Endothelial cell of umbilical vein (primary cell): ENCODE results near the gene FHOD3. TPM values are rescaled to one million over a fixed set of nuclear protein-coding genes. Genes with fewer than 3 reads are reported as not detected.

ENCODE experiments used
- BruUV-seq: library from RNA; stranded (reverse); fragments of 400-500 nt; replicated peaks from 2 replicates; lab custom pipeline; 2021; lab: Mats Ljungman, UMichigan
- CTCF ChIA-PET: fragments of 300-600, 350-600 bp; sonication (Branson Sonifier 250); formaldehyde crosslinking; loops from one replicate; lab custom pipeline; 2021; ENCODE audit warnings: antibody characterized with exemption, inconsistent platforms; lab: Charles Lee
- POLR2A ChIA-PET: fragments of 300-600, 350-600 bp; sonication (Branson Sonifier 250); formaldehyde crosslinking; loops from one replicate; lab custom pipeline; 2021; ENCODE audit warnings: antibody characterized with exemption, inconsistent platforms; lab: Charles Lee
- DNase-seq: peaks from one replicate; pipeline ENCODE4 v3.0.0-alpha.2; 2011; ENCODE audit warnings: low read depth, low spot score
- FAIRE-seq: peaks from 2 replicates; lab custom pipeline; 2011; peaks lifted over from hg19 to GRCh38; lab: Jason Lieb, UNC
- H2AFZ ChIP-seq: 2 replicates; pipeline ENCODE4 v1.6.0; 2012; ENCODE audit warnings: low read depth, low read length, control low read depth, inconsistent platforms
- H3K27ac ChIP-seq: 2 replicates; pipeline ENCODE4 v1.5.1; 2011; ENCODE audit warnings: low read depth, mild to moderate bottlenecking, control low read depth, low read length, moderate library complexity; ENCODE audit not compliant: insufficient read depth
- H3K27me3 ChIP-seq, 2 experiments: 2 replicates each; pipeline versions ENCODE4 v1.6.0 to v1.6.1; 2011; ENCODE audit warnings: low read length in 2 of 2, mixed read lengths in 1 of 2; ENCODE audit not compliant: control insufficient read depth in 2 of 2, insufficient read depth in 2 of 2
- H3K36me3 ChIP-seq, 2 experiments: 2 replicates in 1 of 2; 3 replicates in 1 of 2; pipeline ENCODE4 v1.5.1; 2011; ENCODE audit warnings: low read length in 2 of 2, mild to moderate bottlenecking in 1 of 2, moderate library complexity in 1 of 2; ENCODE audit not compliant: control insufficient read depth in 2 of 2, insufficient read depth in 2 of 2; ENCODE audit errors: extremely low read depth in 1 of 2
- H3K4me1 ChIP-seq: 3 replicates; pipeline ENCODE4 v1.5.1; 2011; ENCODE audit warnings: mild to moderate bottlenecking, low read length; ENCODE audit not compliant: control insufficient read depth, insufficient read depth; ENCODE audit errors: extremely low read depth
- H3K4me2 ChIP-seq: 2 replicates; pipeline ENCODE4 v1.6.1; 2011; ENCODE audit warnings: low read length, control low read depth, mixed read lengths; ENCODE audit not compliant: insufficient read depth
- H3K4me3 ChIP-seq, 3 experiments: fragments of 200-600 bp in 1 of 3; sonication (generic), shearing (Covaris generic) in 1 of 3; replicated peaks in 1 of 3; 2 replicates each; pipeline ENCODE4 v1.5.1; 2011 to 2016; ENCODE audit warnings: control low read depth in 3 of 3, low read length in 3 of 3, mild to moderate bottlenecking in 2 of 3, inconsistent platforms in 1 of 3, low read depth in 1 of 3, moderate library complexity in 1 of 3; ENCODE audit not compliant: insufficient read depth in 1 of 3
- H3K79me2 ChIP-seq: 2 replicates; pipeline ENCODE4 v1.6.0; 2012; ENCODE audit warnings: low read length, inconsistent platforms; ENCODE audit not compliant: control insufficient read depth, insufficient read depth
- H3K9ac ChIP-seq: replicated peaks from 2 replicates; pipeline ENCODE3; 2011; ENCODE audit warnings: low read length, control low read depth; ENCODE audit not compliant: insufficient read depth; ENCODE audit errors: extremely low read depth
- H3K9me1 ChIP-seq: replicated peaks from 3 replicates; pipeline ENCODE4 v1.6.0; 2011; ENCODE audit warnings: mild to moderate bottlenecking, low read length; ENCODE audit not compliant: control insufficient read depth, insufficient read depth; ENCODE audit errors: extremely low read depth
- H3K9me3 ChIP-seq: replicated peaks from 2 replicates; pipeline ENCODE4 v1.5.1; 2012; ENCODE audit warnings: low read length, inconsistent platforms; ENCODE audit not compliant: control insufficient read depth, insufficient read depth
- H4K20me1 ChIP-seq: replicated peaks from 2 replicates; pipeline ENCODE3; 2011; ENCODE audit warnings: mild to moderate bottlenecking, low read length; ENCODE audit not compliant: control insufficient read depth, insufficient read depth; ENCODE audit errors: extremely low read depth
- EZH2 ChIP-seq: IDR thresholded peaks from 2 replicates; pipeline ENCODE4 v1.6.1; 2012; ENCODE audit warnings: borderline replicate concordance, low read depth, mild to moderate bottlenecking, moderate library complexity, low read length, inconsistent platforms; ENCODE audit not compliant: severe bottlenecking
- FOS ChIP-seq: IDR thresholded peaks from 2 replicates; pipeline ENCODE4 v1.6.1; 2011; ENCODE audit warnings: mild to moderate bottlenecking, low read length, moderate library complexity, borderline replicate concordance; ENCODE audit not compliant: insufficient read depth
- GATA2 ChIP-seq: IDR thresholded peaks from 2 replicates; pipeline ENCODE4 v1.7.0; 2011; ENCODE audit warnings: low read depth, mild to moderate bottlenecking, moderate library complexity, mixed read lengths, low read length; ENCODE audit not compliant: insufficient read length, insufficient read depth
- dilution Hi-C: fragments of 300-500 bp; cut with MboI; formaldehyde crosslinking; loops from one replicate; pipeline ENCODE4 v1.15.0; 2019; ENCODE audit warnings: low sequenced_read_pairs; ENCODE audit not compliant: extremely low pct_ligation_motif_present
- intact Hi-C: fragments of 100-400 bp; cut with micrococcal nuclease; formaldehyde crosslinking; loops from one replicate; pipeline ENCODE4 v1.10.0; 2022
- polyA plus RNA-seq, 4 experiments: library from polyadenylated mRNA; depleted of rRNA in 3 of 4; stranded (reverse) in 3 of 4; unstranded in 1 of 4; fragments of >200 nt; gene quantifications; 2 replicates each; pipeline versions ENCODE4 v1.2.1 to v1.2.3, GENCODE V29; 2011 to 2012; ENCODE audit warnings: missing spikeins in 1 of 4
- total RNA-seq: library from RNA; stranded (reverse); gene quantifications from 2 replicates; pipeline ENCODE4 v1.2.3, GENCODE V29; 2021
- TF ChIP-seq, protein P1 (sequence below), 2 donors: IDR thresholded peaks; 1 replicate in 1 of 2; 2 replicates in 1 of 2; pipeline ENCODE4 v1.5.1; 2011; ENCODE audit warnings: low read length in 2 of 2, mild to moderate bottlenecking in 2 of 2, moderate library complexity in 2 of 2, control low read depth in 1 of 2, inconsistent platforms in 1 of 2, low read depth in 1 of 2; ENCODE audit not compliant: insufficient read depth in 1 of 2; ENCODE audit errors: extremely low read depth in 1 of 2

FHOD3 gene
- total and polyA plus RNA-seq, 2 donors (not counting 3 experiments of a cell fraction or from before 2014, with no cell fraction given): 0.06 to 1.5 TPM

DNA sequence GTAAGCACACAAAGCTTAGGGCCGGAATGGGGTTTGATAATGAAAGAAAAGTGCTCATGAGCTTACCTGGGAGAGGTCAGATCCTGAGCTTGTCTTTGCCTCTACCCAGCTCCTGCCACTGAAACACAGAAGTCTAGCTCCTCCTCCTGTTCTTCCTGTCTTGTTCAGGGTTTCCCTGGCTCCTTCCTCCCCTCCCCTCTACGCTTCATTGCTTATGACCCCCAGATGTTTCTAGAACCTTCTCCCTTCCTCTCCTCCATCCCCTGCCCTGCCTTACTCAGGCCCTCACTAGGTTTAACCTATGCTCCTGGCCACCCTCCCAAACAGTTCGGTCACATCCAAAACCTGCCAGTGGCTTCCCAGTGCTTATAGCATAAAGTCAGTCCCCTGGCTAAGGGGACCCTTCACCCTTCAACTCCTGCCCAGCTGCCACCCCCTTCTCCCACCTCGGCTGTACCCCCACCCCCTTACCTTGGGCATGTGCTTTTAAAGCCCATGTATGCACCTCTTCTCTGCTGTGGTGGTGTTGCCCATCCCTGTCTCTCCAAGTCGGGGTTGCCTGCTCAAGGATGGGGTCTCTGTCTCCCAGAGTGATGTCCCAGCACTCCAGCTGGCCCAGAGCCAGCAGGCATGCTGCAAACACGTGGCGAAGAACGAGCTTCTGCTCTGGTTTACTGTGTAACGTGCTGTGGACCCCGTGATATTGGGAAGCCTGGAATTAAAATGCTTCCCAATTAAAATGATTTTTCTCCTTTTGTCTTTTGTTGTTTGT, 297.7 kb downstream of the FHOD3 start:
- POLR2A ChIA-PET: no interaction called here
- no peak for FAIRE-seq

DNA sequence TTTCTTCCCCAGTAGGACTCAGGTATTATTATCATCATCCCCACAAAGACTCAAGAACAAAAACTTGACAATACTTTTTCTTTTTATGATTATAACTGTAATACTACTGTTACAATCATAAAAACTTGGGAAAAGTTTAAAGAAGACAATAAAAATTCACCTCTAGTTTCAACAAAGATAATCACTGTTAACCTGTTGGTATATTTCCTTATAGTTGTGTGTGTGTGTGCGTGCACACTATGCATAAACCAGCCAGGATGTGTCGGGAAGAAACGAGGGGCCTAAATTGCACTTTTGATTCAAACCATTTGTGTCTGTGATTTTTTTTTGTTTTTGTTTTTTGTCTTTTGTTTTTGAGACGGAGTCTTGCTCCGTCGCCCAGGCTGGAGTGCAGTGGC, 298.3 kb downstream of the FHOD3 start:
- Histone ChIP-seq H3K79me2 (no peaks in the 10 kb centered on the region), H3K27ac (no peak overlapping the region), H2AFZ (no peak overlapping the region), H3K9me1 (no peaks in the 10 kb centered on the region), H3K4me1 (no peaks in the 10 kb centered on the region), H4K20me1 (no peaks in the 10 kb centered on the region), H3K9me3 (no peaks in the 10 kb centered on the region), H3K4me2 (no peak overlapping the region), H3K36me3 (no peaks in the 10 kb centered on the region), H3K27me3 (no peaks in the 10 kb centered on the region), H3K4me3 (no peak overlapping the region), H3K9ac (no peak overlapping the region)
- TF ChIP-seq, protein P1, sequence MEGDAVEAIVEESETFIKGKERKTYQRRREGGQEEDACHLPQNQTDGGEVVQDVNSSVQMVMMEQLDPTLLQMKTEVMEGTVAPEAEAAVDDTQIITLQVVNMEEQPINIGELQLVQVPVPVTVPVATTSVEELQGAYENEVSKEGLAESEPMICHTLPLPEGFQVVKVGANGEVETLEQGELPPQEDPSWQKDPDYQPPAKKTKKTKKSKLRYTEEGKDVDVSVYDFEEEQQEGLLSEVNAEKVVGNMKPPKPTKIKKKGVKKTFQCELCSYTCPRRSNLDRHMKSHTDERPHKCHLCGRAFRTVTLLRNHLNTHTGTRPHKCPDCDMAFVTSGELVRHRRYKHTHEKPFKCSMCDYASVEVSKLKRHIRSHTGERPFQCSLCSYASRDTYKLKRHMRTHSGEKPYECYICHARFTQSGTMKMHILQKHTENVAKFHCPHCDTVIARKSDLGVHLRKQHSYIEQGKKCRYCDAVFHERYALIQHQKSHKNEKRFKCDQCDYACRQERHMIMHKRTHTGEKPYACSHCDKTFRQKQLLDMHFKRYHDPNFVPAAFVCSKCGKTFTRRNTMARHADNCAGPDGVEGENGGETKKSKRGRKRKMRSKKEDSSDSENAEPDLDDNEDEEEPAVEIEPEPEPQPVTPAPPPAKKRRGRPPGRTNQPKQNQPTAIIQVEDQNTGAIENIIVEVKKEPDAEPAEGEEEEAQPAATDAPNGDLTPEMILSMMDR (IDR thresholded peaks at IDR 0.05; ENCODE audit: extremely low read depth in 1 of 2, insufficient read depth in 1 of 2, low read depth in 1 of 2, low read length in 2 of 2): no peak
- TF ChIP-seq GATA2: no peak
- TF ChIP-seq FOS: no peak
- no TSS peak for BruUV-seq
- ChIA-PET CTCF (no interaction called here), POLR2A (no interaction called here)
- no peak for DNase-seq
- dilution Hi-C loops: no loop called here
- intact Hi-C loops: no loop called here
- FAIRE-seq: no peak

More for the DNA sequence above, 297.7 kb downstream of the FHOD3 start:
- Histone ChIP-seq H3K27ac (no peak overlapping the region), H3K27me3 (no peaks in the 10 kb centered on the region), H3K4me1 (no peaks in the 10 kb centered on the region), H4K20me1 (no peaks in the 10 kb centered on the region), H2AFZ (no peak overlapping the region), H3K4me3 (no peak overlapping the region), H3K79me2 (no peaks in the 10 kb centered on the region), H3K4me2 (no peak overlapping the region), H3K9me1 (no peaks in the 10 kb centered on the region), H3K9me3 (no peaks in the 10 kb centered on the region), H3K36me3 (no peaks in the 10 kb centered on the region), H3K9ac (no peak overlapping the region)
- dilution Hi-C loops (no loop called here), intact Hi-C loops (no loop called here)
- CTCF ChIA-PET: no interaction called here
- no peak for DNase-seq
- TF ChIP-seq GATA2 (no peak), EZH2 (no peak)
- TF ChIP-seq, protein P1 (IDR thresholded peaks at IDR 0.05; ENCODE audit: extremely low read depth in 1 of 2, insufficient read depth in 1 of 2, low read depth in 1 of 2, low read length in 2 of 2): no peak
- BruUV-seq: no TSS peak
